AG09319 (cell line): Measurements from ENCODE around the gene RARRES2.

Experiments used
- DNase-seq: peaks from one replicate; pipeline ENCODE4 v3.0.0-alpha.2; 2010; ENCODE audit warnings: low read depth; ENCODE audit errors: extremely low read depth
- CTCF ChIP-seq: IDR thresholded peaks from 2 replicates; pipeline ENCODE4 v1.5.1; 2011; ENCODE audit warnings: low read depth, mild to moderate bottlenecking, inconsistent platforms, low read length, moderate library complexity

RARRES2 gene

GRCh38 chr7:150384406-150385301, 43.2 kb upstream of the RARRES2 start:
- no peak for DNase-seq
- TF ChIP-seq CTCF: no peak

- TF ChIP-seq CTCF: no peak
- DNase-seq: no peak
Observed at GRCh38 chr7:150383710-150384397, 42.4 kb upstream of the RARRES2 start.

GRCh38 chr7:150382844-150383225, 41.4 kb upstream of the RARRES2 start:
- no peak for DNase-seq
- TF ChIP-seq CTCF: no peak

- no peak for DNase-seq
- TF ChIP-seq CTCF: no peak
Observed at GRCh38 chr7:150382123-150382843, 40.9 kb upstream of the RARRES2 start.

- no peak for DNase-seq
- no peak for TF ChIP-seq CTCF
Observed at GRCh38 chr7:150381785-150382122, 40.3 kb upstream of the RARRES2 start.

- TF ChIP-seq CTCF: no peak
- DNase-seq: no peak
Observed at GRCh38 chr7:150381096-150381495, 39.7 kb upstream of the RARRES2 start.

GRCh38 chr7:150380463-150380862, 39.0 kb upstream of the RARRES2 start:
- no peak for DNase-seq
- no peak for TF ChIP-seq CTCF
